ENCODE results near the gene ATAD3A.

Gene ATAD3A

GRCh38 chr1:1583347-1584010, 71.5 kb downstream of the ATAD3A start:
- DNase-seq (ENCODE audit: low read depth) = no peak
